ENCODE measurements around the gene CREBRF. TPM values are rescaled to one million over a fixed set of nuclear protein-coding genes. Genes with fewer than 3 reads are reported as not detected.

CREBRF gene
- total and polyA plus RNA-seq, 2 of the 8 experiments (the other 6 are each of a cell fraction or from before 2014, with no cell fraction given), result 1.2 to 4.7 TPM

DNA sequence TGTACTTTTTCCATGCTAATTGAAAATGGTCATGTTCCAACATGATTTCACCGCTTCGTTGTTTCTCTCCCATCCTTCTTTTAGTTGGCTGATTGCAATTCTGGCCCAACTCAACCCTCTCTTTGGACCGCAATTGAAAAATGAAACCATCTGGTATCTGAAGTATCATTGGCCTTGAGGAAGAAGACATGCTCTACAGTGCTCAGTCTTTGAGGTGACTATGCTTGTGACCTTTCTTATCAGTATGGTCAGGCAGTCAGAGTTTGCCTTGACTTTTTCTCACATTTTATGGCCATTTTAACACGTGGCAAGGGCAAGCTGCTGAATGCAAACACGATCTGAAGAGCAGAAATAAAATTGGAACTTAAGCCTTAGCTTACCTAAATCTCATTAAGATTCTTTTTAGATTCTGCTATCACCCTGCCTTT lies 36.0 kb upstream of the CREBRF start:
- no peak for TF ChIP-seq SUZ12 (IDR thresholded peaks at IDR 0.05; ENCODE audit: low read length)
- TF ChIP-seq RXRA (IDR thresholded peaks at IDR 0.05; ENCODE audit: insufficient read depth, low read depth, low read length), result no peak
- TF ChIP-seq BRCA1 (IDR thresholded peaks at IDR 0.05; ENCODE audit: low read depth, low read length), result no peak
- H3K9ac ChIP-seq (replicated peaks in 1 of 4; ENCODE audit: extremely low read depth in 1 of 4, low read depth in 3 of 4, low read length in 3 of 4), result no peak overlapping the region

More for the DNA sequence above, 36.0 kb upstream of the CREBRF start:
- no peak overlapping the region for H3K14ac ChIP-seq (ENCODE audit: insufficient read length)
- 88% methylated on average over 5 of the region's 5 CpGs; no CpG with 5 or more reads in 1 of the 2 experiments for WGBS, 2 experiments (ENCODE audit: extremely low coverage in 1 of 2, insufficient coverage in 1 of 2, insufficient read length in 1 of 2, insufficient replicate concordance in 2 of 2, low coverage in 1 of 2, low lambda C conversion rate in 2 of 2, missing lambda C conversion rate in 1 of 2)
- peaks cover 3 to 28% of the 10 kb centered on the region in 2 experiments; a peak in 2 of 4 replicates for H3K79me2 ChIP-seq (ENCODE audit: control insufficient read depth in 1 of 2, insufficient read depth in 2 of 2, low read length in 2 of 2)
- H3K56ac ChIP-seq (replicated peaks; ENCODE audit: insufficient read length, low read depth, low read length), result no peak overlapping the region
- H3K27ac ChIP-seq (ENCODE audit: low read depth, low read length), result no peak overlapping the region
- no peak overlapping the region for H2BK12ac ChIP-seq (ENCODE audit: low read depth, low read length)
- H4K8ac ChIP-seq (ENCODE audit: extremely low read depth, insufficient read depth, low read length), result no peak overlapping the region
- H4K20me1 ChIP-seq (replicated peaks in 1 of 2; ENCODE audit: control insufficient read depth in 1 of 2, insufficient read depth in 2 of 2, low read length in 2 of 2), result peaks cover 0 to 4% of the 10 kb centered on the region in 2 experiments
- H3K18ac ChIP-seq (ENCODE audit: extremely low read depth, low read length), result no peak overlapping the region
- ChIA-PET CTCF (ENCODE audit: partially characterized antibody) (interaction anchor here (0.9 to 1.8 kb wide), 6 partner anchors 10 to 121 kb away, joined by 3 to 7 read pairs (median 4); no protein-coding TSS in a partner anchor), POLR2A (ENCODE audit: partially characterized antibody) (no interaction called here)
- H3K23ac ChIP-seq (ENCODE audit: insufficient read length), result no peak overlapping the region
- no peak overlapping the region for H4K5ac ChIP-seq (ENCODE audit: insufficient read length, low read depth, low read length)
- no peak overlapping the region for H2BK120ac ChIP-seq (replicated peaks; ENCODE audit: low read depth, low read length)
- H3K23me2 ChIP-seq (ENCODE audit: low read depth, low read length), result no peaks in the 10 kb centered on the region
- peaks cover 0 to 6% (median 1%) of the 10 kb centered on the region in 4 experiments; a peak in 2 of 7 replicates for H3K4me1 ChIP-seq (replicated peaks in 1 of 4; ENCODE audit: control insufficient read depth in 3 of 4, insufficient read depth in 4 of 4, low read length in 3 of 4)
- H3K79me1 ChIP-seq (ENCODE audit: low read depth, low read length), result peaks cover 3% of the 10 kb centered on the region; the same call in 1 of the 2 replicates
- H3K36me3 ChIP-seq (ENCODE audit: control insufficient read depth in 2 of 4, insufficient read depth in 4 of 4, low read length in 3 of 4), result peaks cover 0 to 6% (median 6%) of the 10 kb centered on the region in 4 experiments; a peak in 2 of 8 replicates
- no peaks in the 10 kb centered on the region for H3K27me3 ChIP-seq (replicated peaks in 1 of 4; ENCODE audit: control insufficient read depth in 3 of 4, extremely low read depth in 1 of 4, insufficient read depth in 3 of 4, low read length in 3 of 4)
- no peaks in the 10 kb centered on the region for H3K9me3 ChIP-seq (ENCODE audit: insufficient read depth in 2 of 2, low read depth in 1 of 2, low read length in 1 of 2)
- no peak overlapping the region for H2BK20ac ChIP-seq (ENCODE audit: low read length)
- H3K4ac ChIP-seq (replicated peaks; ENCODE audit: insufficient read length, low read depth, low read length), result no peak overlapping the region
- no peak overlapping the region for H4K91ac ChIP-seq (replicated peaks; ENCODE audit: insufficient read length, low read length)
- no peak overlapping the region for H2BK15ac ChIP-seq (ENCODE audit: low read length)
- H2BK5ac ChIP-seq (ENCODE audit: low read depth, low read length), result no peak overlapping the region
- no peak for FAIRE-seq
- no peak overlapping the region for H2AK5ac ChIP-seq (ENCODE audit: low read depth, low read length)
- no peak overlapping the region for H2AFZ ChIP-seq (ENCODE audit: low read length)
- no peak for DNase-seq (ENCODE audit: low read depth in 1 of 2, low spot score in 2 of 2)
- H3K4me3 ChIP-seq (ENCODE audit: extremely low read depth in 1 of 4, insufficient read depth in 2 of 4, low read depth in 3 of 4, low read length in 4 of 4), result no peak overlapping the region
- no peak overlapping the region for H3K4me2 ChIP-seq (ENCODE audit: insufficient read depth in 1 of 2, low read depth in 2 of 2, low read length in 2 of 2)

Measured in H1 (cell line).